ENCODE measurements around the gene KCNK1. TPM values are rescaled to one million over a fixed set of nuclear protein-coding genes. Genes with fewer than 3 reads are reported as not detected.

Gene KCNK1
- total RNA-seq, 1 experiment from 2014 or later: 24.3 TPM

- Mint-ChIP-seq H3K9me3 (ENCODE audit: unreplicated experiment) (no peaks in the 10 kb centered on the region), H3K4me3 (ENCODE audit: unreplicated experiment) (no peak overlapping the region), H3K36me3 (ENCODE audit: insufficient read depth, unreplicated experiment) (peaks cover 3% of the 10 kb centered on the region), H3K4me1 (ENCODE audit: insufficient read depth, unreplicated experiment) (no peaks in the 10 kb centered on the region), H3K27ac (ENCODE audit: low read depth, unreplicated experiment) (no peak overlapping the region), H3K27me3 (ENCODE audit: insufficient read depth, unreplicated experiment) (no peaks in the 10 kb centered on the region)
- intact Hi-C loops (cut with micrococcal nuclease): no loop called here
- BruUV-seq (replicated peaks): no TSS peak
- CTCF ChIA-PET: interaction anchor here (0.6 to 4.1 kb wide), 7 partner anchors 11 to 184 kb away, joined by 3 to 22 read pairs (median 4); partner anchors contain the start of gene KCNK1
- DNase-seq (ENCODE audit: unreplicated experiment): no peak
- TF ChIP-seq CTCF (IDR thresholded peaks at IDR 0.05; ENCODE audit: unreplicated experiment): no peak
- POLR2A ChIA-PET: interaction anchor here (0.7 to 3.6 kb wide), 3 partner anchors 7 to 89 kb away, joined by 3 to 18 read pairs (median 3); partner anchors contain the start of gene KCNK1
Observed at GRCh38 chr1:233625510-233625981, 11.6 kb downstream of the KCNK1 start.

- TF ChIP-seq CTCF (IDR thresholded peaks at IDR 0.05; ENCODE audit: unreplicated experiment): no peak
- Mint-ChIP-seq H3K9me3 (ENCODE audit: unreplicated experiment) (no peaks in the 10 kb centered on the region), H3K27me3 (ENCODE audit: insufficient read depth, unreplicated experiment) (no peaks in the 10 kb centered on the region), H3K4me3 (ENCODE audit: unreplicated experiment) (no peak overlapping the region), H3K36me3 (ENCODE audit: insufficient read depth, unreplicated experiment) (peaks cover 4% of the 10 kb centered on the region), H3K4me1 (ENCODE audit: insufficient read depth, unreplicated experiment) (no peaks in the 10 kb centered on the region), H3K27ac (ENCODE audit: low read depth, unreplicated experiment) (no peak overlapping the region)
- intact Hi-C loops (cut with micrococcal nuclease): no loop called here
- BruUV-seq (replicated peaks): no TSS peak
- ChIA-PET POLR2A (interaction anchor here (0.7 to 3.6 kb wide), 8 partner anchors 9 to 186 kb away, joined by 3 to 19 read pairs (median 6); partner anchors contain the start of gene KCNK1), CTCF (interaction anchor here (0.6 to 4.1 kb wide), 10 partner anchors 9 to 186 kb away, joined by 3 to 22 read pairs (median 4); no protein-coding TSS in a partner anchor)
- DNase-seq (ENCODE audit: unreplicated experiment): peak; percentile 42
Observed at GRCh38 chr1:233627376-233627775, 13.5 kb downstream of the KCNK1 start.

GRCh38 chr1:233627823-233628222 lies 13.9 kb downstream of the KCNK1 start:
- no peak for TF ChIP-seq CTCF (IDR thresholded peaks at IDR 0.05; ENCODE audit: unreplicated experiment)
- H3K27ac Mint-ChIP-seq (ENCODE audit: low read depth, unreplicated experiment): no peak overlapping the region
- H3K4me3 Mint-ChIP-seq (ENCODE audit: unreplicated experiment): no peak overlapping the region
- no peak for DNase-seq (ENCODE audit: unreplicated experiment)
- CTCF ChIA-PET: interaction anchor here (0.6 to 4.1 kb wide), 8 partner anchors 9 to 186 kb away, joined by 3 to 22 read pairs (median 4); no protein-coding TSS in a partner anchor
- intact Hi-C loops (cut with micrococcal nuclease): no loop called here
- no peaks in the 10 kb centered on the region for H3K27me3 Mint-ChIP-seq (ENCODE audit: insufficient read depth, unreplicated experiment)
- BruUV-seq (replicated peaks): no TSS peak
- no peaks in the 10 kb centered on the region for H3K4me1 Mint-ChIP-seq (ENCODE audit: insufficient read depth, unreplicated experiment)
- POLR2A ChIA-PET: interaction anchor here (1.1 to 3.6 kb wide), 6 partner anchors 9 to 186 kb away, joined by 3 to 19 read pairs (median 10); partner anchors contain the start of gene KCNK1
- no peaks in the 10 kb centered on the region for H3K9me3 Mint-ChIP-seq (ENCODE audit: unreplicated experiment)
- H3K36me3 Mint-ChIP-seq (ENCODE audit: insufficient read depth, unreplicated experiment): peaks cover 4% of the 10 kb centered on the region

GRCh38 chr1:233629305-233629935 lies 15.5 kb downstream of the KCNK1 start:
- Mint-ChIP-seq H3K4me1 (ENCODE audit: insufficient read depth, unreplicated experiment) (no peaks in the 10 kb centered on the region), H3K27me3 (ENCODE audit: insufficient read depth, unreplicated experiment) (no peaks in the 10 kb centered on the region), H3K36me3 (ENCODE audit: insufficient read depth, unreplicated experiment) (peaks cover 14% of the 10 kb centered on the region), H3K9me3 (ENCODE audit: unreplicated experiment) (no peaks in the 10 kb centered on the region), H3K27ac (ENCODE audit: low read depth, unreplicated experiment) (peak overlapping the region; percentile 2), H3K4me3 (ENCODE audit: unreplicated experiment) (no peak overlapping the region)
- no peak for DNase-seq (ENCODE audit: unreplicated experiment)
- BruUV-seq (replicated peaks): no TSS peak
- intact Hi-C loops (cut with micrococcal nuclease): no loop called here
- CTCF ChIA-PET: interaction anchor here (0.6 to 4.1 kb wide), 9 partner anchors 11 to 441 kb away, joined by 3 to 22 read pairs (median 3); no protein-coding TSS in a partner anchor
- TF ChIP-seq CTCF (IDR thresholded peaks at IDR 0.05; ENCODE audit: unreplicated experiment): no peak
- POLR2A ChIA-PET: interaction anchor here (3.1 to 3.6 kb wide), 2 partner anchors 11 to 15 kb away, joined by 18 to 19 read pairs; partner anchors contain the start of gene KCNK1
